Thyroid gland (tissue), 4 donors: ENCODE measurements around the gene ARRDC2.

Experiments used
- CTCF ChIP-seq, 6 experiments: fragments of 200-600 bp in 3 of 6; fragments of 450-650 bp in 3 of 6; sonication (generic) in 3 of 6; IDR thresholded peaks; one replicate each; pipeline ENCODE4 v1.5.1; 2016 to 2019; ENCODE audit warnings: antibody characterized with exemption in 6 of 6, mild to moderate bottlenecking in 2 of 6, inconsistent platforms in 1 of 6, moderate library complexity in 1 of 6
- POLR2A ChIP-seq, 2 donors: fragments of 450-650 bp; IDR thresholded peaks; one replicate each; pipeline ENCODE4 v1.6.1; 2017; ENCODE audit warnings: antibody characterized with exemption in 2 of 2, mild to moderate bottlenecking in 2 of 2, moderate library complexity in 1 of 2

GRCh38 chr19:18059902-18060301 is 51.9 kb downstream of the ARRDC2 start:
- TF ChIP-seq CTCF (IDR thresholded peaks at IDR 0.05): no peak
- no peak for TF ChIP-seq POLR2A (IDR thresholded peaks at IDR 0.05)
